Activated CD4-positive, CD25-positive, alpha-beta regulatory T cell treated with anti-CD3 and anti-CD28 coated beads, Interleukin-2, amount 50 U/mL, for 72 hours (primary cell): ENCODE results near the gene SERPINH1.
A peak's percentile ranks its signal among the peaks of the same experiment; 100 is the strongest.

Experiments used
- DNase-seq: peaks from one replicate; pipeline ENCODE4 v3.0.0; 2021

Gene SERPINH1

DNA sequence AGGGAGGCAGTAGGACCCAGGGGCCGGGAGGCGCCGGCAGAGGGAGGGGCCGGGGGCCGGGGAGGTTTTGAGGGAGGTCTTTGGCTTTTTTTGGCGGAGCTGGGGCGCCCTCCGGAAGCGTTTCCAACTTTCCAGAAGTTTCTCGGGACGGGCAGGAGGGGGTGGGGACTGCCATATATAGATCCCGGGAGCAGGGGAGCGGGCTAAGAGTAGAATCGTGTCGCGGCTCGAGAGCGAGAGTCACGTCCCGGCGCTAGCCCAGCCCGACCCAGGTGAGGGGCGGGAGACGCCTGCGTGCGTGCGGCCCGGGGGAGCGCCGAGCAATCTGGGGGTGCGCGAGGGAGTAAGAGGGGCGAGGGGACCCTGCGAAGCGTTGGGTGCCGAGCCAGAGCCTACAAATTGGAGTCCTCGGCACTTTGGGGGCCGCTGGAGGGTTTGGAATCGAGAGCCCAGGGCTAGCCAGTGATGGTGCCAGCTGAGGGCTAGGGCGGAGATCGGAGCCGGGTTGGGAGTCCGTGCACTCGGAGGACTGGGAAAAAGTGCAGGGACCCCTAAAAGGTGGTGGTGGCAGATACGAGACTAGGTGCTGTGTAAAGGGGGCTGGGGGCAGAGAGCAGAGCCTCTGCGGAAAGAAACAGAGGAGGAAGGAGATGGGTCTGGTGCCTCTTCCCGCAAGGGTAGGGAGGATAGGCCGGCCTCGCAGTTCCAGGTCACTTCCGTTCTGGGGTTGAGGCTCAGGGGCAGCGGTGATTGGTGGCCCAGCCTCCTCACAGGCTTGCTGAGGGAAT, at the start of gene SERPINH1:
Gene SERPINH1 (plus strand): TSS at position 206 of the 788 bp plus-strand sequence. CDS start 4,097 bp downstream, outside the sequence.
- DNase-seq = peak; percentile 70

- DNase-seq = no peak
Observed at GRCh38 chr11:75513250-75513649, 48.8 kb upstream of the SERPINH1 start.

DNA sequence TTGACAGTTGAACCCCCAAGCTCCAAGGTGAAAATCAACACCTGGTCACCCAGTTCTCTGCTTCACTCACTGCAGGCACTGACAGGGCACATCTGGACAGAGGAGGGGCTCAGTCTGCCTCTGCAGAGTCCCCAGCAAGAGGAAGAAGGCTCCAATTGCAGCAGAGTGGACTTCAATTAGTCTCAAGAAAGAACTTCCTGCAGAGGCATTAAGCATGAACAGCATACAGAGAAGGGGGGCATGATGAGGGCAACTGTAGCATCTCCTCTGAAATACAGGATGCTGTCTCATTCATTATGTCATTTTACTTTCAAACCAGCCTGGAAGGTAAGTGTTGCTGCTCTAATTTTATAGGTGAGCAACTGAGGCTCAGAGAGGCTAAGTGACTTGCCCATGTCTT, 47.5 kb upstream of the SERPINH1 start:
- DNase-seq = no peak

GRCh38 chr11:75516140-75516539, 45.9 kb upstream of the SERPINH1 start:
- no peak for DNase-seq

DNA sequence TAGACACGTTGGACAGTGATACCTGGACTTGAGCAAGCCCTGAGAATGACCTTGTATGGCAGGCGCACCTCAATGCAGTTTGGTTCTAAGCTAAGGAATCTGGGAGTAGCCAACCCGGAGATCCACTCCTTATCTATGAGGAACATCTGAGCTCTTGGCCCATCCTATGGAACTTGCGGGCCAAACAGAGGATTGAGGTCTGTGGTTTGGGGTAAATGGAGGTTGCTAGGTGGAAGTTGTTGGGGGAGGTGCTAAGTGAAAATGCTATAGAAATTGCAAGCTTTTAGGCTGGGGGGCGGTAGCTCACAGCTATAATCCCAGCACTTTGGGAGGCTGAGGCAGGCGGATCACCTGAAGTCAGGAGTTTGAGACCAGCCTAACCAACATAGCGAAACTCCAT, 45.2 kb upstream of the SERPINH1 start:
- DNase-seq = no peak

- no peak for DNase-seq
Observed at GRCh38 chr11:75518204-75518549, 43.9 kb upstream of the SERPINH1 start.

- DNase-seq = no peak
Observed at GRCh38 chr11:75518771-75519653, 43.0 kb upstream of the SERPINH1 start.

GRCh38 chr11:75520688-75521087, 41.4 kb upstream of the SERPINH1 start:
- no peak for DNase-seq

DNA sequence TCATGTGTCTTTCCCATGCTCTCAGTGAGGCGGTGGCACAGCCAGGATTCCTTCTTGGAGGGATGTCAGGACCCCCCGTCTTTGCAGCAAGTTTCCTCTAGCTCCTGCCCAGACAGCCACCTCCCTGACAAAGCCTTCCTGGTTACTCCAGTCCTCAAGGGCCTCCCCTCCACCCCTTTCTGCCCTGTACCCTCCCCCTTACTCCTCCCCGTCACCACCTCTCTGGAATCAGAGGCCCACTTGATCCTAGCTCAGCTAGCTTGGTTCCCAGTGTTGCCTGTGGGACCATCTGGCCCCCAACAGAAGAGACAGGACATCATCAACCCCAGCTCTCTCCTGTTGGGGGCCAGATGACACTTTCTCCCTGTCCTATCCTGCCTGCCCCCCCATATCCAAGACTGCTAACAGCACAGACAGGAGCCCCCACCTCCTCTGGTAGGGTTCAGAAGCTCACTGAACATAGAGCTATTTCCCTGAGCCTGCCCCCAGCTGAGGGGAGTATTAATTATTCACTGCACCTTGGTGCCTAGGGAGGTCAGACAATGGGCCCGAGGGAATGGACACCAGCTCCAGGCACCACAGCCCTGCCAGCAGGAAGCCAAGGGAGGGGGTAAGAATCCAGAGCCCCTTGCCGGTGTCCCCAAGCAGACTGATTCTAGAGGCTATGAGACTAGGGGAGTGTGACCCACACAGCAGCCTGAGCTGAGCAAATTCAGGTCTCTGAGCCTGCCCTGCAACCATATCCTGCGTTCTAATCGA, 39.6 kb upstream of the SERPINH1 start:
- DNase-seq = no peak

DNA sequence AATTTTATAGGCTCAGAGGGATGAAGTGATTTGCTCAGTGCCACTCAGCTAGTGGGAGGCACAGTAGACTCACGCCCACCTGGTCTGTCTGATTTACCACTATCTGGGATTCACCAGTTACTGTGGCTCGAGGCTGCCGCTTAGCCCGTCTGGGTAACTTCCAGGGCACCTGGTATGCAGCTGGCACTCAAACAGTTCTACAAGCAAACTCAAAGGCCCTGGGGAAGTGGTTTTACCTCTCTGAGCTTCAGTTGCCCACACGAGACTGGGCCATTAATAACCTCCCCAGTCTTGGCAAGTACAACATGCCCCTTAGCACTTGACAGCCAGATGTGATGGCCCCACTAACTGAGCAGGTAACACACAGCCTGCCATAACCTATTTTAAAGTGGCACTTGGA, 38.9 kb upstream of the SERPINH1 start:
- DNase-seq = no peak

DNA sequence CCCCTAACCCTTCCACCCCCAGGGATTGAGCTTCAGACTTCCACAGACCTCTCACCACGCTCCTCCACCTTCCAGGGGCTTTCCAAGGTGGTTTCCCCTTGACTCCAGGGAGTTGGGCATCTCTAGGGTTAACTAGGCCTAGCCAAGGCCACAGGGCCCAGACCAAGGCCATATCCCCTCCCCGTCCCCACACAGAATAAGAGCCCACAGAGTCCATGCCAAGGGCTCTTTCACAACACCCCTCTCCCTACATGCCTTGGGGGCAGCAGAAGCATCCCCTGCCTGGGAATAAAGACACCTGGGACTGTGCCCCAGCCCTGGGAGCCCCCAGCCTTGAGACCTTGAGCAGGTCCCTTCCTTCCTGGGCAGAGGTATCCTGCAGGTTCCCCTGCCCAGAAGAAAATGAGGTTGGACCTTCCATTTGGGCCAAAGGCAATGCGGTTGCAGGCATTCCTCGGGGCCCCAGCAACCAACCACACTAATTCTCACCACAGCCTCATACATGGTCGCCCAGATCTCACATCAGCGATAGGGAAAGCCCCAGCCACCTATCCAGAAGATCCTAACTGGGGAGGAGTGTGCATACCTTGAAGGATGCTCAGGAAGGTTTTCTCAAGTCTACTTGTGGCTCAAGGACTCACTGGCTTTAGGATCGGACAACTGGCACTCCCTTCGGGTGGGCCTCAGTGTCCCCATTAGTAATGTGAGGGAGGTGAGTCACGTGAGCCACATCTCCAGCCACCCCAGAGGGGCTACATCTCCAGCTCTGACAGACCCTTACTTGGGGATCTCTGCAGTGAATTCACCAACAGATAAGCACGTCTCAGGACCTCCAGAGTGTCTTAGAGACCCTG, 38.0 kb upstream of the SERPINH1 start:
- DNase-seq = no peak

GRCh38 chr11:75524665-75525432, 37.2 kb upstream of the SERPINH1 start:
- DNase-seq = no peak

- peak; percentile 85 for DNase-seq
Observed at GRCh38 chr11:75525433-75526191, 36.4 kb upstream of the SERPINH1 start, which contains the start of gene GDPD5. TSS of gene GDPD5 (minus strand) at chr11:75525941. CDS start at chr11:75477735, 48,206 bp downstream.

DNA sequence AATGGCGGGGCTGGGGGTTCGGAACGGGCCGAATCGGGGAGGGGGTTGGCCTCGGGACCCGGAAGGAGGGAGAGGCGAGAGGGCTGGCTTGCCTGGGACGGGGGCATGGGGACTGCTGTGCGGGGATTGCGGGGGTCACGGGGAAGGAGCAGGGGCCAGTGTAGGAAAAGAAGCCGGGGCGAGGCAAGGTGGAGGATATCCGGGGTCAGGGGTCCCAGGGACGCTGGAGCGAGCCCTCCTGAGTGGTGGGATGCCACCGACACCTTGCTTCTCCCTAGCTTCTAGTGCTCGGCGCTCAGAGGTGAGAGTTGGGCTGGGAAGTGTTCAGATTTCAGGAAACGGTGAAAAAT, 35.9 kb upstream of the SERPINH1 start:
- DNase-seq = no peak

DNA sequence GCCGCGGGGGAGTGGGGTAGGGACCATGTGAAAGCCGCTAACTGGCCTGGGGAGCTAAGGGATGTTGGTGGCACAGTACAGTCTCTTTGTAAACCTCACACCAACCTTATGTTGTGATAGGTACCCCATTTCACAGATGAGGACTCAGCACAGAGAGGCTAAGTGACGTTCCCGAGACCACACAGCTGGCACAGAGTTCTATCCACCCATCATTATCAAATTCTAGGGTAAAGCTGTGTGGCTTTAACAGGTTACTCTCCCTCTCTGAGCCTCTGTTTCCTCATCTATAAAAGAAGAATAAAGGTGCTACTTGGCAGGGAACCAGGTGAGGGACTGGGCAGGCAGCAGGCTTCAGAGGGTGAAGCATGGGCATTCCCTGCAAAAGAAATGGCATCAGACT, 34.9 kb upstream of the SERPINH1 start:
- no peak for DNase-seq

DNA sequence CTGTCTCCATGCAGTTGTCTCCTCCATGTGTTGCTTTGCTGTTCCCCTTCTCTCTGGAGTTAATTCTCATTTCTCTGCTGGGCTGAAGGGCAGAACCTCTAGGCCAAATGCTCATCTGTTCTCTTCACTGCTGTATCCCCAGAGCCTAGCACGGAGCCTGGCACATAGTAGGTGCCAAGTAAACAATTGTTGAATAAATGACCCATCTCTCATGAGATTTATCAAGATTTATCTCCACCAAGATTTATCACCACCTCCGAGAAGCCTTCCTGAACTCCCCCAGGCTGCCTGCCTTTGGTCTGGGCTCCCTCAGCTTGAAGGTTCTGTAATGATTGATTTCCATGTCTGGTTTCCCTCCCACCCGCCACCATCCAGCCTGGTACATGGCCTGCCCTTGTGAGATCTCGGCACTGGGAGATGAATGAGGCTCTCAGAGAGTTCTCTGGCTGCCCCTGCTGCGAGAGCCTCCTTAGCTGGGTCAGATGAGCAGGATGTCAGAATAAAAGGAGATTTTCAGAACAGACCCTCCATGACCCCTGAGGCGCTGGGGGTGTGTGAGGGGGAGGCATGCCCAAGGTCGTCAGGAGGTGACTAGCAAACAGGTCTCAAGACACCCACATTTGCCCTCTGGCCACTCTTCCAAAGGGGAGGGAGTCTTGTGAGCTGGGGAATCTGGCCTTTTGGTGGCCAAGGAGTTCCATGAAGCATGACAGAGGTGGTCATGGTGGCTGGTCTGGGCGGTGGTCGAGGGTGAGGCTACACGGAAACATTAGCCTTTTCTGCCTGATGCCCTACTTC, 33.9 kb upstream of the SERPINH1 start:
- no peak for DNase-seq

- DNase-seq = no peak
Observed at GRCh38 chr11:75530577-75530976, 31.5 kb upstream of the SERPINH1 start.

- DNase-seq = no peak
Observed at GRCh38 chr11:75531325-75531724, 30.7 kb upstream of the SERPINH1 start.

DNA sequence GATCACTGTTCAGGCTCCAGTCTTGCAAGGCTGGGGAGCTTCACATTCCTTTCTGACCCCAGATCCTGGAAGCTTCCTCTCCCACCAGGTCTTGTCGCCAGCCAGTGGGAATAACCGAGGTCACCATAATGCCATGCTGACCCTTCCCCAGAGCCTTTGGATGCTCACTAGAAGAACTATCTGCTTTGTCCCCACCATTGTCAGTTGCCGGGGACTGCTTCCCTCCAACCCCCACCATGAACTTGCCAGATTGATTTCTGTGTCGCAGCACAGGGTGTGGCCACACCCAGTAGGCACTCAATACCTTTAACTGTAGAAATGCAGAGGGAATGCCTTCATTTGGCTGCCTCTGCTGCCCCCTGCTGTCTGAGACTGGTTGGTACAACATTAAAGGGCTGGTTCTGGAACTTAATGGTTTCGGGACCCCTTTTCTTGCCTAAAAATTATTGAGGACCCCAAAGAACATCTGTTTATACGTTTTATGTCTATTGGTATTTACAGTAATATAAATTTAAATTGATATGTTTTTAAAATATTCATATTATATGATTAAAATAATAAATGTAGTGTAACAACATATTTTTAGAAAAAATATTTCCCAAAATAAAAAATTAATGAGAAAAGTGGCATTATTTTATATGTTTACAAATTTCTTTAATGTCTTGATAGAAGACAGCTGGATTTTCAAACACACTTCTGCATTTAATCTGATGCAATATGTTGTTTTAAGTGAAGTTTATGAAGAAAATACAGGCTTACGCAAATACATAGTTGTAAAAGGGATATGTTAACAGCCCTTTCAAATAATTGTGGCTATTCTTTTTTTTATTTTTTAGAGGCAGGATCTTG, 29.6 kb upstream of the SERPINH1 start:
- DNase-seq = peak; percentile 81
